OCI-LY3 (cell line): ENCODE results near the gene HDGFL2.

Source experiments
- H2AFZ ChIP-seq: fragments of 200-600, 300-600 bp; shearing (Covaris generic); 2 replicates; pipeline ENCODE4 v1.6.0; 2014; ENCODE audit warnings: antibody characterized with exemption, low read depth, low read length
- H3K27ac ChIP-seq: fragments of 200-600, 300-600 bp; sonication (generic); 2 replicates; pipeline ENCODE4 v1.5.1; 2014; ENCODE audit warnings: mild to moderate bottlenecking, low read length, moderate library complexity, mixed read lengths
- H3K27me3 ChIP-seq: fragments of 200-600, 300-600 bp; sonication (generic); 2 replicates; pipeline ENCODE4 v1.6.1; 2014; ENCODE audit warnings: low read depth, low read length, mixed read lengths
- H3K36me3 ChIP-seq: fragments of 200-600, 300-600 bp; sonication (generic); replicated peaks from 2 replicates; pipeline ENCODE3; 2014; ENCODE audit warnings: low read depth, low read length, mixed read lengths
- H3K4me1 ChIP-seq: fragments of 300-600, 200-600 bp; sonication (generic); 2 replicates; pipeline ENCODE4 v1.6.1; 2014; ENCODE audit warnings: low read length, mixed read lengths
- H3K4me2 ChIP-seq: fragments of 200-600, 300-600 bp; sonication (generic); 2 replicates; pipeline ENCODE4 v1.6.1; 2014; ENCODE audit warnings: low read length, mixed read lengths
- H3K4me3 ChIP-seq: fragments of 300-600, 200-600 bp; sonication (generic); 2 replicates; pipeline ENCODE4 v1.5.1; 2014; ENCODE audit warnings: antibody characterized with exemption, mild to moderate bottlenecking, low read length, moderate library complexity
- H3K79me2 ChIP-seq: fragments of 300-600, 200-600 bp; shearing (Covaris generic); 2 replicates; pipeline ENCODE4 v1.6.1; 2014; ENCODE audit warnings: mild to moderate bottlenecking, low read length, mixed read lengths
- H3K9ac ChIP-seq: fragments of 300-600, 200-600 bp; shearing (Covaris generic); 2 replicates; pipeline ENCODE4 v1.6.0; 2014; ENCODE audit warnings: mild to moderate bottlenecking, low read length, moderate library complexity
- H3K9me3 ChIP-seq: fragments of 200-600, 300-600 bp; shearing (Covaris generic); 2 replicates; pipeline ENCODE4 v1.6.1; 2014; ENCODE audit warnings: low read length, mixed read lengths; ENCODE audit not compliant: insufficient read depth
- H4K20me1 ChIP-seq: fragments of 200-600, 300-600 bp; sonication (generic); 2 replicates; pipeline ENCODE4 v1.6.1; 2016; ENCODE audit warnings: low read length, mixed read lengths; ENCODE audit not compliant: insufficient read depth
- CTCF ChIP-seq: fragments of 200-600, 300-600 bp; sonication (generic); IDR thresholded peaks from 2 replicates; pipeline ENCODE4 v1.5.1; 2014; ENCODE audit warnings: antibody characterized with exemption, low read length, low read depth
- EZH2phosphoT487 ChIP-seq: fragments of 200-600 bp; shearing (Covaris generic); IDR thresholded peaks from 2 replicates; pipeline ENCODE4 v1.6.1; 2018; ENCODE audit warnings: antibody characterized with exemption, mixed run types, low read depth

HDGFL2 gene

GRCh38 chr19:4456476-4456842 is 15.6 kb upstream of the HDGFL2 start:
- TF ChIP-seq CTCF (no peak), EZH2phosphoT487 (no peak)
- Histone ChIP-seq H3K9me3 (no peaks in the 10 kb centered on the region), H3K4me1 (peaks cover 11% of the 10 kb centered on the region), H3K4me2 (peak overlapping the region; percentile 100), H3K27ac (no peak overlapping the region), H4K20me1 (peaks cover 15% of the 10 kb centered on the region; the same call in 1 of the 2 replicates), H3K36me3 (peaks cover 4% of the 10 kb centered on the region), H3K79me2 (peaks cover 9% of the 10 kb centered on the region), H3K9ac (peak overlapping the region; percentile 77), H3K4me3 (peak overlapping the region; percentile 98), H3K27me3 (no peaks in the 10 kb centered on the region), H2AFZ (no peak overlapping the region)

- peak overlapping the region; percentile 98 for H3K4me3 ChIP-seq
- peak overlapping the region; percentile 100 for H3K4me2 ChIP-seq
- no peaks in the 10 kb centered on the region for H3K27me3 ChIP-seq
- H2AFZ ChIP-seq: no peak overlapping the region; the same call in 1 of the 2 replicates
- peaks cover 4% of the 10 kb centered on the region for H3K36me3 ChIP-seq
- H3K79me2 ChIP-seq: peaks cover 9% of the 10 kb centered on the region
- peaks cover 15% of the 10 kb centered on the region; the same call in 1 of the 2 replicates for H4K20me1 ChIP-seq
- H3K9me3 ChIP-seq: no peaks in the 10 kb centered on the region
- peak overlapping the region; percentile 46; the same call in 1 of the 2 replicates for H3K27ac ChIP-seq
- peaks cover 11% of the 10 kb centered on the region for H3K4me1 ChIP-seq
- H3K9ac ChIP-seq: peak overlapping the region; percentile 80
- no peak for TF ChIP-seq EZH2phosphoT487
- no peak for TF ChIP-seq CTCF
Observed at GRCh38 chr19:4456843-4457653, 15.0 kb upstream of the HDGFL2 start.

- TF ChIP-seq CTCF: no peak
- no peak for TF ChIP-seq EZH2phosphoT487
- H3K79me2 ChIP-seq: peaks cover 9% of the 10 kb centered on the region
- H3K9ac ChIP-seq: peak within 1 kb of the TSS; percentile 80
- H3K4me2 ChIP-seq: peak within 1 kb of the TSS; percentile 100
- H3K4me3 ChIP-seq: peak within 1 kb of the TSS; percentile 98
- H2AFZ ChIP-seq: peak within 1 kb of the TSS; percentile 67; the same call in 1 of the 2 replicates
- peaks cover 11% of the 10 kb centered on the region for H3K4me1 ChIP-seq
- H3K27ac ChIP-seq: peak within 1 kb of the TSS; percentile 46; the same call in 1 of the 2 replicates
- H3K9me3 ChIP-seq: no peaks in the 10 kb centered on the region
- H3K36me3 ChIP-seq: no peaks in the 10 kb centered on the region
- no peaks in the 10 kb centered on the region for H3K27me3 ChIP-seq
- peaks cover 15% of the 10 kb centered on the region; the same call in 1 of the 2 replicates for H4K20me1 ChIP-seq
Observed at GRCh38 chr19:4457654-4458395, 14.3 kb upstream of the HDGFL2 start, which contains the start of gene UBXN6. TSS of gene UBXN6 (minus strand) at chr19:4457794. CDS start at chr19:4457697, 97 bp downstream.
